ENCODE measurements around the gene FOXN3. TPM values are rescaled to one million over a fixed set of nuclear protein-coding genes. Genes with fewer than 3 reads are reported as not detected.

Gene FOXN3
- total RNA-seq, 1 experiment from 2014 or later: 8.8 TPM

DNA sequence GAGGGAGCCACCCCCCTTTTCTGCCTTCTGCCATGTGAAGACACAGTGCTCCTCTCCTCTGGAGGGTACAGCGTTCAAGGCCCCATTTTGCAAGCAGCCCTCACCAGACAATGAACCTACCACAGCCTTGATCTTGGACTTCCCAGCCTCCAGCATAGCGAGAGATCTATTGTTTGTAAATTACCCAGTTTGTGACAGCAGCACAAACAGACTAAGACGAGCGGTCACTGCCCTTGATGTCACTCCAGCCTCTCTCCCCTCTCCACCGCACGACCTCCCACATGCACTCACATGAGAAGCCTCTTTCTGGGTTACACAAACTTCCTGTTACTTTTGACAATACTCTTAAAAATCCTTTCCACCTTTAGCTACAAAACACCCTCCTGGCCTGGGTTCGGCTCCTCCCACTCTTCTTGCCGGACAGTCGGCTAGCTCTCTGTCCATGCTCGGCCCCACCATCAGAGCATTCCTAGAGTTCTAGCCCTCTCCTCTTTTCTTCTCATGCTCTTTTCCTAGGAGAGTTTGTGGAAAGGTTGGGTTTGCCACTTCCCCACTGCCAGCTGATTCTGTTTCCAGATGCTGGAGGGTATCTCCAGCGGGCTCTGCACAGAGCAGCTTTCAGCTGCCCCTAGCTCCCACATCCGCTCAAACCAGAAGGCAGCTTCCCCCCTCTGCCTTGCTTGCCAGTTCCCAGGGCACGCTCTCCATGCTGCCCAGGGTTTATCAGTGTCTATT is 124.3 kb downstream of the FOXN3 start:
- POLR2A ChIA-PET: no interaction called here
- Histone ChIP-seq H3K9me3 (ENCODE audit: control insufficient read depth, insufficient read depth, low read depth, low read length) (no peaks in the 10 kb centered on the region), H3K27ac (ENCODE audit: low read length) (no peak overlapping the region), H3K36me3 (ENCODE audit: control insufficient read depth, insufficient read depth, low read length) (no peaks in the 10 kb centered on the region), H3K4me3 (ENCODE audit: low read depth in 2 of 2, low read length in 2 of 2) (no peak overlapping the region), H3K4me1 (ENCODE audit: control insufficient read depth, insufficient read depth, low read length) (no peaks in the 10 kb centered on the region), H3K27me3 (ENCODE audit: control insufficient read depth, insufficient read depth, low read length) (no peaks in the 10 kb centered on the region)
- in situ Hi-C loops (cut with HindIII; ENCODE audit: low pct_unique_long_range_greater_than_20kb, low sequenced_read_pairs) (no loop called here), intact Hi-C loops (cut with micrococcal nuclease; ENCODE audit: unreplicated experiment) (no loop called here)
- no peak for TF ChIP-seq POLR2AphosphoS5 (IDR thresholded peaks at IDR 0.05; ENCODE audit: low read depth, low read length)
- no peak for TF ChIP-seq SIN3A (IDR thresholded peaks at IDR 0.05; ENCODE audit: borderline replicate concordance, insufficient read depth, low read depth, low read length)
- TF ChIP-seq CTCF (IDR thresholded peaks at IDR 0.05): no peak
- no peak for TF ChIP-seq TCF7L2 (IDR thresholded peaks at IDR 0.05; ENCODE audit: low read depth, low read length)
- TF ChIP-seq, protein P1, sequence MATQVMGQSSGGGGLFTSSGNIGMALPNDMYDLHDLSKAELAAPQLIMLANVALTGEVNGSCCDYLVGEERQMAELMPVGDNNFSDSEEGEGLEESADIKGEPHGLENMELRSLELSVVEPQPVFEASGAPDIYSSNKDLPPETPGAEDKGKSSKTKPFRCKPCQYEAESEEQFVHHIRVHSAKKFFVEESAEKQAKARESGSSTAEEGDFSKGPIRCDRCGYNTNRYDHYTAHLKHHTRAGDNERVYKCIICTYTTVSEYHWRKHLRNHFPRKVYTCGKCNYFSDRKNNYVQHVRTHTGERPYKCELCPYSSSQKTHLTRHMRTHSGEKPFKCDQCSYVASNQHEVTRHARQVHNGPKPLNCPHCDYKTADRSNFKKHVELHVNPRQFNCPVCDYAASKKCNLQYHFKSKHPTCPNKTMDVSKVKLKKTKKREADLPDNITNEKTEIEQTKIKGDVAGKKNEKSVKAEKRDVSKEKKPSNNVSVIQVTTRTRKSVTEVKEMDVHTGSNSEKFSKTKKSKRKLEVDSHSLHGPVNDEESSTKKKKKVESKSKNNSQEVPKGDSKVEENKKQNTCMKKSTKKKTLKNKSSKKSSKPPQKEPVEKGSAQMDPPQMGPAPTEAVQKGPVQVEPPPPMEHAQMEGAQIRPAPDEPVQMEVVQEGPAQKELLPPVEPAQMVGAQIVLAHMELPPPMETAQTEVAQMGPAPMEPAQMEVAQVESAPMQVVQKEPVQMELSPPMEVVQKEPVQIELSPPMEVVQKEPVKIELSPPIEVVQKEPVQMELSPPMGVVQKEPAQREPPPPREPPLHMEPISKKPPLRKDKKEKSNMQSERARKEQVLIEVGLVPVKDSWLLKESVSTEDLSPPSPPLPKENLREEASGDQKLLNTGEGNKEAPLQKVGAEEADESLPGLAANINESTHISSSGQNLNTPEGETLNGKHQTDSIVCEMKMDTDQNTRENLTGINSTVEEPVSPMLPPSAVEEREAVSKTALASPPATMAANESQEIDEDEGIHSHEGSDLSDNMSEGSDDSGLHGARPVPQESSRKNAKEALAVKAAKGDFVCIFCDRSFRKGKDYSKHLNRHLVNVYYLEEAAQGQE (IDR thresholded peaks at IDR 0.05; ENCODE audit: insufficient read depth in 1 of 2, low read depth in 2 of 2, low read length in 1 of 2): no peak
- DNase-seq (ENCODE audit: low read depth, low spot score): no peak
- ATAC-seq: no peak
- CTCF ChIA-PET: interaction anchor here (0.6 kb wide), 1 partner anchor 61 kb away, joined by 3 read pairs; no protein-coding TSS in a partner anchor
- no TSS peak for BruUV-seq (replicated peaks)

GRCh38 chr14:89291351-89291940 is 125.6 kb downstream of the FOXN3 start:
- intact Hi-C loops (cut with micrococcal nuclease; ENCODE audit: unreplicated experiment): no loop called here
- Histone ChIP-seq H3K9me3 (ENCODE audit: control insufficient read depth, insufficient read depth, low read depth, low read length) (no peaks in the 10 kb centered on the region), H3K4me3 (ENCODE audit: low read depth in 2 of 2, low read length in 2 of 2) (no peak overlapping the region), H3K4me1 (ENCODE audit: control insufficient read depth, insufficient read depth, low read length) (no peaks in the 10 kb centered on the region), H3K27me3 (ENCODE audit: control insufficient read depth, insufficient read depth, low read length) (no peaks in the 10 kb centered on the region), H3K36me3 (ENCODE audit: control insufficient read depth, insufficient read depth, low read length) (no peaks in the 10 kb centered on the region), H3K27ac (ENCODE audit: low read length) (no peak overlapping the region)
- ChIA-PET POLR2A (no interaction called here), CTCF (no interaction called here)
- DNase-seq (ENCODE audit: low read depth, low spot score) (no peak), ATAC-seq (no peak)
- no TSS peak for BruUV-seq (replicated peaks)
- no peak for TF ChIP-seq SIN3A (IDR thresholded peaks at IDR 0.05; ENCODE audit: borderline replicate concordance, insufficient read depth, low read depth, low read length)
- TF ChIP-seq CTCF (IDR thresholded peaks at IDR 0.05): no peak
- TF ChIP-seq, protein P1 (IDR thresholded peaks at IDR 0.05; ENCODE audit: insufficient read depth in 1 of 2, low read depth in 2 of 2, low read length in 1 of 2): no peak
- TF ChIP-seq POLR2AphosphoS5 (IDR thresholded peaks at IDR 0.05; ENCODE audit: low read depth, low read length): no peak
- no peak for TF ChIP-seq TCF7L2 (IDR thresholded peaks at IDR 0.05; ENCODE audit: low read depth, low read length)
- in situ Hi-C loops (cut with HindIII; ENCODE audit: low pct_unique_long_range_greater_than_20kb, low sequenced_read_pairs): no loop called here
